ENCODE results near the gene RBM4B. TPM values are rescaled to one million over a fixed set of nuclear protein-coding genes. Genes with fewer than 3 reads are reported as not detected.
A peak's percentile ranks its signal among the peaks of the same experiment; 100 is the strongest.

The RBM4B gene
- total RNA-seq, 1 experiment from 2014 or later = 14.1 TPM

DNA sequence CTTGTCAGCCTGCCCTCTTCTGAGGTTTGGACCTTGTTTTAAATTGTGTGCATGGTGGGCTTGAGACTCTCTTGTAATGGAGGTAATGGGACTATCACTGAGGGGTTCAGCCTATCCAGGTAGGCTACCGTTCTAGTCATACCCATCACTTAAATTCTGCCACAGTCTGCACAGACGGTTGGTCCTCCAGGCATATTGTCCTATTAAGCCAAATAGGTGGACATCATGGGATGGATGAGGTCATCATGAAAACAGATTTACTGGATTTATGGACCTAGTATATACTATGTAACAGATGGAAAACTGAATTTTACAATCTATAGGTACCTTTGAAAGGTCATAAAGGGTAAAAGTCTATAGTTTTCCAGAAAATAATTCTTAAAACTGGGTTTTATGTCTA lies 48.3 kb downstream of the RBM4B start:
- TF ChIP-seq ZNF219 (CRISPR knock-in tag; IDR thresholded peaks at IDR 0.05; ENCODE audit: borderline replicate concordance) = no peak
- TF ChIP-seq, protein P1, sequence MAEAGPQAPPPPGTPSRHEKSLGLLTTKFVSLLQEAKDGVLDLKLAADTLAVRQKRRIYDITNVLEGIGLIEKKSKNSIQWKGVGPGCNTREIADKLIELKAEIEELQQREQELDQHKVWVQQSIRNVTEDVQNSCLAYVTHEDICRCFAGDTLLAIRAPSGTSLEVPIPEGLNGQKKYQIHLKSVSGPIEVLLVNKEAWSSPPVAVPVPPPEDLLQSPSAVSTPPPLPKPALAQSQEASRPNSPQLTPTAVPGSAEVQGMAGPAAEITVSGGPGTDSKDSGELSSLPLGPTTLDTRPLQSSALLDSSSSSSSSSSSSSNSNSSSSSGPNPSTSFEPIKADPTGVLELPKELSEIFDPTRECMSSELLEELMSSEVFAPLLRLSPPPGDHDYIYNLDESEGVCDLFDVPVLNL (CRISPR knock-in tag; IDR thresholded peaks at IDR 0.05; ENCODE audit: borderline replicate concordance, low read depth) = no peak
- TF ChIP-seq, protein P2, sequence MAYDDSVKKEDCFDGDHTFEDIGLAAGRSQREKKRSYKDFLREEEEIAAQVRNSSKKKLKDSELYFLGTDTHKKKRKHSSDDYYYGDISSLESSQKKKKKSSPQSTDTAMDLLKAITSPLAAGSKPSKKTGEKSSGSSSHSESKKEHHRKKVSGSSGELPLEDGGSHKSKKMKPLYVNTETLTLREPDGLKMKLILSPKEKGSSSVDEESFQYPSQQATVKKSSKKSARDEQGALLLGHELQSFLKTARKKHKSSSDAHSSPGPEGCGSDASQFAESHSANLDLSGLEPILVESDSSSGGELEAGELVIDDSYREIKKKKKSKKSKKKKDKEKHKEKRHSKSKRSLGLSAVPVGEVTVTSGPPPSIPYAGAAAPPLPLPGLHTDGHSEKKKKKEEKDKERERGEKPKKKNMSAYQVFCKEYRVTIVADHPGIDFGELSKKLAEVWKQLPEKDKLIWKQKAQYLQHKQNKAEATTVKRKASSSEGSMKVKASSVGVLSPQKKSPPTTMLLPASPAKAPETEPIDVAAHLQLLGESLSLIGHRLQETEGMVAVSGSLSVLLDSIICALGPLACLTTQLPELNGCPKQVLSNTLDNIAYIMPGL (CRISPR knock-in tag; IDR thresholded peaks at IDR 0.05) = no peak
- TF ChIP-seq NR1H2 (CRISPR knock-in tag; IDR thresholded peaks at IDR 0.05) = no peak
- TF ChIP-seq SOX15 (CRISPR knock-in tag; IDR thresholded peaks at IDR 0.05) = no peak
- TF ChIP-seq, protein P3, sequence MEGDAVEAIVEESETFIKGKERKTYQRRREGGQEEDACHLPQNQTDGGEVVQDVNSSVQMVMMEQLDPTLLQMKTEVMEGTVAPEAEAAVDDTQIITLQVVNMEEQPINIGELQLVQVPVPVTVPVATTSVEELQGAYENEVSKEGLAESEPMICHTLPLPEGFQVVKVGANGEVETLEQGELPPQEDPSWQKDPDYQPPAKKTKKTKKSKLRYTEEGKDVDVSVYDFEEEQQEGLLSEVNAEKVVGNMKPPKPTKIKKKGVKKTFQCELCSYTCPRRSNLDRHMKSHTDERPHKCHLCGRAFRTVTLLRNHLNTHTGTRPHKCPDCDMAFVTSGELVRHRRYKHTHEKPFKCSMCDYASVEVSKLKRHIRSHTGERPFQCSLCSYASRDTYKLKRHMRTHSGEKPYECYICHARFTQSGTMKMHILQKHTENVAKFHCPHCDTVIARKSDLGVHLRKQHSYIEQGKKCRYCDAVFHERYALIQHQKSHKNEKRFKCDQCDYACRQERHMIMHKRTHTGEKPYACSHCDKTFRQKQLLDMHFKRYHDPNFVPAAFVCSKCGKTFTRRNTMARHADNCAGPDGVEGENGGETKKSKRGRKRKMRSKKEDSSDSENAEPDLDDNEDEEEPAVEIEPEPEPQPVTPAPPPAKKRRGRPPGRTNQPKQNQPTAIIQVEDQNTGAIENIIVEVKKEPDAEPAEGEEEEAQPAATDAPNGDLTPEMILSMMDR (IDR thresholded peaks at IDR 0.05) = no peak
- TF ChIP-seq, protein P4, sequence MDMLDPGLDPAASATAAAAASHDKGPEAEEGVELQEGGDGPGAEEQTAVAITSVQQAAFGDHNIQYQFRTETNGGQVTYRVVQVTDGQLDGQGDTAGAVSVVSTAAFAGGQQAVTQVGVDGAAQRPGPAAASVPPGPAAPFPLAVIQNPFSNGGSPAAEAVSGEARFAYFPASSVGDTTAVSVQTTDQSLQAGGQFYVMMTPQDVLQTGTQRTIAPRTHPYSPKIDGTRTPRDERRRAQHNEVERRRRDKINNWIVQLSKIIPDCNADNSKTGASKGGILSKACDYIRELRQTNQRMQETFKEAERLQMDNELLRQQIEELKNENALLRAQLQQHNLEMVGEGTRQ (CRISPR knock-in tag; IDR thresholded peaks at IDR 0.05) = no peak
- TF ChIP-seq NFATC4 (CRISPR knock-in tag; IDR thresholded peaks at IDR 0.05) = no peak
- TF ChIP-seq, protein P5, sequence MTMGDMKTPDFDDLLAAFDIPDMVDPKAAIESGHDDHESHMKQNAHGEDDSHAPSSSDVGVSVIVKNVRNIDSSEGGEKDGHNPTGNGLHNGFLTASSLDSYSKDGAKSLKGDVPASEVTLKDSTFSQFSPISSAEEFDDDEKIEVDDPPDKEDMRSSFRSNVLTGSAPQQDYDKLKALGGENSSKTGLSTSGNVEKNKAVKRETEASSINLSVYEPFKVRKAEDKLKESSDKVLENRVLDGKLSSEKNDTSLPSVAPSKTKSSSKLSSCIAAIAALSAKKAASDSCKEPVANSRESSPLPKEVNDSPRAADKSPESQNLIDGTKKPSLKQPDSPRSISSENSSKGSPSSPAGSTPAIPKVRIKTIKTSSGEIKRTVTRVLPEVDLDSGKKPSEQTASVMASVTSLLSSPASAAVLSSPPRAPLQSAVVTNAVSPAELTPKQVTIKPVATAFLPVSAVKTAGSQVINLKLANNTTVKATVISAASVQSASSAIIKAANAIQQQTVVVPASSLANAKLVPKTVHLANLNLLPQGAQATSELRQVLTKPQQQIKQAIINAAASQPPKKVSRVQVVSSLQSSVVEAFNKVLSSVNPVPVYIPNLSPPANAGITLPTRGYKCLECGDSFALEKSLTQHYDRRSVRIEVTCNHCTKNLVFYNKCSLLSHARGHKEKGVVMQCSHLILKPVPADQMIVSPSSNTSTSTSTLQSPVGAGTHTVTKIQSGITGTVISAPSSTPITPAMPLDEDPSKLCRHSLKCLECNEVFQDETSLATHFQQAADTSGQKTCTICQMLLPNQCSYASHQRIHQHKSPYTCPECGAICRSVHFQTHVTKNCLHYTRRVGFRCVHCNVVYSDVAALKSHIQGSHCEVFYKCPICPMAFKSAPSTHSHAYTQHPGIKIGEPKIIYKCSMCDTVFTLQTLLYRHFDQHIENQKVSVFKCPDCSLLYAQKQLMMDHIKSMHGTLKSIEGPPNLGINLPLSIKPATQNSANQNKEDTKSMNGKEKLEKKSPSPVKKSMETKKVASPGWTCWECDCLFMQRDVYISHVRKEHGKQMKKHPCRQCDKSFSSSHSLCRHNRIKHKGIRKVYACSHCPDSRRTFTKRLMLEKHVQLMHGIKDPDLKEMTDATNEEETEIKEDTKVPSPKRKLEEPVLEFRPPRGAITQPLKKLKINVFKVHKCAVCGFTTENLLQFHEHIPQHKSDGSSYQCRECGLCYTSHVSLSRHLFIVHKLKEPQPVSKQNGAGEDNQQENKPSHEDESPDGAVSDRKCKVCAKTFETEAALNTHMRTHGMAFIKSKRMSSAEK (CRISPR knock-in tag; IDR thresholded peaks at IDR 0.05; ENCODE audit: borderline replicate concordance) = no peak
- TF ChIP-seq, protein P6, sequence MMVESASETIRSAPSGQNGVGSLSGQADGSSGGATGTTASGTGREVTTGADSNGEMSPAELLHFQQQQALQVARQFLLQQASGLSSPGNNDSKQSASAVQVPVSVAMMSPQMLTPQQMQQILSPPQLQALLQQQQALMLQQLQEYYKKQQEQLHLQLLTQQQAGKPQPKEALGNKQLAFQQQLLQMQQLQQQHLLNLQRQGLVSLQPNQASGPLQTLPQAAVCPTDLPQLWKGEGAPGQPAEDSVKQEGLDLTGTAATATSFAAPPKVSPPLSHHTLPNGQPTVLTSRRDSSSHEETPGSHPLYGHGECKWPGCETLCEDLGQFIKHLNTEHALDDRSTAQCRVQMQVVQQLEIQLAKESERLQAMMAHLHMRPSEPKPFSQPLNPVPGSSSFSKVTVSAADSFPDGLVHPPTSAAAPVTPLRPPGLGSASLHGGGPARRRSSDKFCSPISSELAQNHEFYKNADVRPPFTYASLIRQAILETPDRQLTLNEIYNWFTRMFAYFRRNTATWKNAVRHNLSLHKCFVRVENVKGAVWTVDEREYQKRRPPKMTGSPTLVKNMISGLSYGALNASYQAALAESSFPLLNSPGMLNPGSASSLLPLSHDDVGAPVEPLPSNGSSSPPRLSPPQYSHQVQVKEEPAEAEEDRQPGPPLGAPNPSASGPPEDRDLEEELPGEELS (CRISPR knock-in tag; IDR thresholded peaks at IDR 0.05) = no peak
- no peak for TF ChIP-seq SMAD4 (CRISPR knock-in tag; IDR thresholded peaks at IDR 0.05)
- no peak for TF ChIP-seq CBFB (CRISPR knock-in tag; IDR thresholded peaks at IDR 0.05; ENCODE audit: low read depth)
- no peaks in the 10 kb centered on the region for H3K4me1 Mint-ChIP-seq
- DNase-seq (ENCODE audit: low spot score) (no peak), ATAC-seq (no peak)
- peaks cover 74% of the 10 kb centered on the region for H3K36me3 Mint-ChIP-seq
- H3K27me3 Mint-ChIP-seq (ENCODE audit: low read depth) = no peaks in the 10 kb centered on the region
- H3K27ac Mint-ChIP-seq = no peak overlapping the region
- no peaks in the 10 kb centered on the region for H3K9me3 Mint-ChIP-seq
- POLR2A ChIA-PET = interaction anchor here (2.1 kb wide), 1 partner anchor 9 kb away, joined by 12 read pairs; the partner anchor contains the start of gene RBM4
- H3K4me3 Mint-ChIP-seq = no peak overlapping the region
- CTCF ChIA-PET = no interaction called here

DNA sequence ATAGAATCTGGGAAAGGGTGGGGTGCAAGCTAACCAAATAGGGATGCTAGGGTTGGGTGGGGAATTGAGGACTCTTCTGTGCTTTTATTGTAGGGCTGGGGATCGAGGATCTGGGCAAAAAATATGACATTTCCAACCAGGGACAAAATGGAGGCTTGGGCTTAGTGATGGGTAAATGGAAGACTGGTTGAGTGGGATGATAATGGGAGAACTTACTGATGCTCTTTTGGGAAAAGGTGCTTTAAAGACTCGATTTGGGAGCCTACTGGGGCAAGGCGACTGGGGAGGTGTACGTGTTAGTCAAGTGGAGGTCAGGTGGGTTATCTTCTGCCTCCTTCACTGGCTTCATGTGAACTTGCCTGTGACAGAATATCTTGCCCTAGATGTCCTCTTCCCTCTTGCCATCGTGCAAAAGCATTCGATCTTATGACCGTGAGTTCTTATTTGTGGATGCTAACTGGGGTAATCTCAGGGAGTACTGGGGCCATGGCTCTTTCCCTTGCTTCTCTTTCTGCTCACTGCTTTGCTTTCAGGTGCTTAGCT lies 49.6 kb downstream of the RBM4B start:
- Mint-ChIP-seq H3K4me1 (no peaks in the 10 kb centered on the region), H3K4me3 (no peak overlapping the region), H3K36me3 (peaks cover 79% of the 10 kb centered on the region), H3K27ac (peak overlapping the region; percentile 17; the same call in 1 of the 2 replicates), H3K27me3 (ENCODE audit: low read depth) (no peaks in the 10 kb centered on the region), H3K9me3 (no peaks in the 10 kb centered on the region)
- ChIA-PET POLR2A (no interaction called here), CTCF (no interaction called here)
- DNase-seq (ENCODE audit: low spot score) (no peak), ATAC-seq (no peak)
- TF ChIP-seq ZNF219 (CRISPR knock-in tag; IDR thresholded peaks at IDR 0.05; ENCODE audit: borderline replicate concordance) = no peak
- TF ChIP-seq, protein P7, sequence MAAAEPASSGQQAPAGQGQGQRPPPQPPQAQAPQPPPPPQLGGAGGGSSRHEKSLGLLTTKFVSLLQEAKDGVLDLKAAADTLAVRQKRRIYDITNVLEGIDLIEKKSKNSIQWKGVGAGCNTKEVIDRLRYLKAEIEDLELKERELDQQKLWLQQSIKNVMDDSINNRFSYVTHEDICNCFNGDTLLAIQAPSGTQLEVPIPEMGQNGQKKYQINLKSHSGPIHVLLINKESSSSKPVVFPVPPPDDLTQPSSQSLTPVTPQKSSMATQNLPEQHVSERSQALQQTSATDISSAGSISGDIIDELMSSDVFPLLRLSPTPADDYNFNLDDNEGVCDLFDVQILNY (CRISPR knock-in tag; IDR thresholded peaks at IDR 0.05) = no peak
- TF ChIP-seq, protein P8, sequence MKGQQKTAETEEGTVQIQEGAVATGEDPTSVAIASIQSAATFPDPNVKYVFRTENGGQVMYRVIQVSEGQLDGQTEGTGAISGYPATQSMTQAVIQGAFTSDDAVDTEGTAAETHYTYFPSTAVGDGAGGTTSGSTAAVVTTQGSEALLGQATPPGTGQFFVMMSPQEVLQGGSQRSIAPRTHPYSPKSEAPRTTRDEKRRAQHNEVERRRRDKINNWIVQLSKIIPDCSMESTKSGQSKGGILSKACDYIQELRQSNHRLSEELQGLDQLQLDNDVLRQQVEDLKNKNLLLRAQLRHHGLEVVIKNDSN (CRISPR knock-in tag; IDR thresholded peaks at IDR 0.05) = no peak
- TF ChIP-seq RORB (CRISPR knock-in tag; IDR thresholded peaks at IDR 0.05) = no peak
- TF ChIP-seq, protein P9, sequence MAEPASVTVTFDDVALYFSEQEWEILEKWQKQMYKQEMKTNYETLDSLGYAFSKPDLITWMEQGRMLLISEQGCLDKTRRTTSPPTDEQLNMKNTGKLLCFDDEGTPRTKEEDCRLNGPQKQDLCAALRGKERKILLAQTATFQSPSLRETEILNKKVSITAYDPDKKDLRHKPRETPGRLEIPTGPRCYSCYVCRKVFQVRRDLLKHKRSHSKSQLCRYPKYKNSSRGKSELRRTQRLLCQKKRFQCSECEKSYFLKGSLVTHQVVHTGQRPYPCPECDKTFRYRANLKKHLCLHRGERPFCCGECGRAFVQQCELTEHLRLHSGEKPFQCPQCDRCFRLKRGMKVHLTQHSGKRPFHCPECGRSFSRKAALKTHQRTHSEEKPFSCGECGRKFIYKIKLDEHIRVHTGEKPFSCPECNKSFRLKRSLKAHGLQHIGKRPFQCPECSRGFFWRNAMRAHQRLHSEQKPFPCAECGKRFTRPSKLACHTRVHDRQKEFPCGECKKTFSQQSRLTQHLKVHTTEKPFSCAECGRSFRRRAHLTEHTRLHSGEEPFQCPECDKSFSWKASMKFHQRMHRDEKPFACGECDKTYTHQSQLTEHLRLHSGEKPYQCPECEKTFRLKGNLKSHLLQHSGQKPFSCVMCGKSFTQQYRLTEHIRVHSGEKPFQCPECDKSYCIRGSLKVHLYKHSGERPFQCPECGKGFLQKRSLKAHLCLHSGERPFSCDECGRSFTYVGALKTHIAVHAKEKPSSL (CRISPR knock-in tag; conservative IDR thresholded peaks at IDR 0.05) = no peak
- TF ChIP-seq TP53 (CRISPR knock-in tag; IDR thresholded peaks at IDR 0.05) = no peak

Measured in WTC11 (cell line).